Hematopoietic multipotent progenitor cell treated with erythropoietin and hydrocortisone succinate and interleukin-3 and kit ligand, for 17 days (in vitro differentiated cells): ENCODE measurements around the gene FFAR4.
"Not testable (repeated sequence)": the region's sequence is repeated elsewhere in the genome, so short reads cannot be mapped to it uniquely, and the experiment has no call there.

ENCODE experiments used
- DNase-seq: peaks from one replicate; pipeline ENCODE4 v3.0.0-alpha.2; 2015; ENCODE audit warnings: low spot score

Gene FFAR4

DNA sequence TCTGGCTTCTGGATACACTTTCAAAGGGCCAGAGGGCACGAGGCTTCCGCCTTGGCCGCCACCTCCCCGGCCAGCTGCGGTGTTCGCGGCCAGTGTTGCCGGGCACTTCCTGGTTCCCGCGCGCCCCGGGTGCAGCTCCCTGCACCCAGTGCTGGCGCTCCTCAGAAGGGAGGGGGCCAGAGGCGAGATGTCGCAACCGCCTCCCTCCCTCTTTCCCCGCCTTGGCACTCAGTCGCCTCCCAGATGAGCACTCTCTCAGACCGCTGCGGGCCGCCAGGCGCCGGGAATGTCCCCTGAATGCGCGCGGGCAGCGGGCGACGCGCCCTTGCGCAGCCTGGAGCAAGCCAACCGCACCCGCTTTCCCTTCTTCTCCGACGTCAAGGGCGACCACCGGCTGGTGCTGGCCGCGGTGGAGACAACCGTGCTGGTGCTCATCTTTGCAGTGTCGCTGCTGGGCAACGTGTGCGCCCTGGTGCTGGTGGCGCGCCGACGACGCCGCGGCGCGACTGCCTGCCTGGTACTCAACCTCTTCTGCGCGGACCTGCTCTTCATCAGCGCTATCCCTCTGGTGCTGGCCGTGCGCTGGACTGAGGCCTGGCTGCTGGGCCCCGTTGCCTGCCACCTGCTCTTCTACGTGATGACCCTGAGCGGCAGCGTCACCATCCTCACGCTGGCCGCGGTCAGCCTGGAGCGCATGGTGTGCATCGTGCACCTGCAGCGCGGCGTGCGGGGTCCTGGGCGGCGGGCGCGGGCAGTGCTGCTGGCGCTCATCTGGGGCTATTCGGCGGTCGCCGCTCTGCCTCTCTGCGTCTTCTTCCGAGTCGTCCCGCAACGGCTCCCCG, at the start of gene FFAR4:
Gene FFAR4, plus strand, starts transcription at position 231 of the 842 bp plus-strand sequence. Its CDS starts 56 bp downstream, at position 287.
- DNase-seq = no peak

DNA sequence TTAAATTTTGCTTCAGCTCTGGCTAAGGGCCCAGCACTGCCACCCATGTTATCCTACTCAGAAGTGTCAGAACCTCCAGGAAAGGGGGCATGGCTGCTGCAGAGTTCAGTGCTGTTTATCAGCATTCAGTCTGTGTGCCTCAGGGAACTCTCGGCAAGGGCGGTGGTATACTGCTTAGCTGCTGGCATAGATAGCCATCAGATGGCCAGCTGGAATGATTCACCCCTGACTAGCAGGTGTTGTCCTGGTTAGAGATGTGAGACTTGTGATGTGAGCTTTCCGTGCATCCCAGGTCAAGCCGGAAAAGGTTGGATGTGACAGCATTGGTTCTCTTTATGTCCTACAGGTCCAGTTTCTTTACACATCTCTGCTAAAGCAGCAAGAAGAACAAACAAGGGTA, 47.9 kb upstream of the FFAR4 start:
- no peak for DNase-seq

DNA sequence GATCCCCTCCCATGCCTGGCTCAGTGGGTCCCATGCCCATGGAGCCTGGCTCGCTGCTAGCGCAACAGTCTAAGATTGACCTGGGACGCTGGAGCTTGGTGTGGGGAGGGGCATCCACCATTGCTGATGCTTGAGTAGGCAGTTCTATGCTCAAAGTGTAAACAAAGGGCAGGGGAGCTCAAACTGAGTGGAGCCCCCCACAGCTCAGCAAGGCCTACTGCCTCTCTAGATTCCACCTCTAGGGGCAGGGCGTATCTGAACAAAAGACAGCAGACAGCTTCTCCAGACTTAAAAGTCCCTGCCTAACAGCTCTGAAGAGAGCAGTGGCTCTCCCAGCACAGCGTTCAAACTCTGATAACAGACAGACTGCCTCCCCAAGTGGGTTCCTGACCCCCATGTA, 31.2 kb upstream of the FFAR4 start:
- no peak for DNase-seq

DNA sequence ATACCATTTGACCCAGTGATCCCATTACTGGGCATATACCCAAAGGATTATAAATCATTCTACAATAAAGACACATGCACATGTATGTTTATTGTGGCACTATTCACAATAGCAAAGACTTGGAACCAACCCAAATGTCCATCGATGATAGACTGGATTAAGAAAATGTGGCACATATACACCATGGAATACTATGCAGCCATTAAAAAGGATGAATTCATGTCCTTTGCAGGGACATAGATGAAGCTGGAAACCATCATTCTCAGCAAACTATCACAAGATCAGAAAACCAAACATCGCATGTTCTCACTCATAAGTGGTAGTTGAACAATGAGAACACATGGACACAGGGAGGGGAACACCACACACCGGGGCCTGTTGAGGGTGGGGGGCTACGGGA, 25.6 kb upstream of the FFAR4 start:
- not testable (repeated sequence) for DNase-seq

DNA sequence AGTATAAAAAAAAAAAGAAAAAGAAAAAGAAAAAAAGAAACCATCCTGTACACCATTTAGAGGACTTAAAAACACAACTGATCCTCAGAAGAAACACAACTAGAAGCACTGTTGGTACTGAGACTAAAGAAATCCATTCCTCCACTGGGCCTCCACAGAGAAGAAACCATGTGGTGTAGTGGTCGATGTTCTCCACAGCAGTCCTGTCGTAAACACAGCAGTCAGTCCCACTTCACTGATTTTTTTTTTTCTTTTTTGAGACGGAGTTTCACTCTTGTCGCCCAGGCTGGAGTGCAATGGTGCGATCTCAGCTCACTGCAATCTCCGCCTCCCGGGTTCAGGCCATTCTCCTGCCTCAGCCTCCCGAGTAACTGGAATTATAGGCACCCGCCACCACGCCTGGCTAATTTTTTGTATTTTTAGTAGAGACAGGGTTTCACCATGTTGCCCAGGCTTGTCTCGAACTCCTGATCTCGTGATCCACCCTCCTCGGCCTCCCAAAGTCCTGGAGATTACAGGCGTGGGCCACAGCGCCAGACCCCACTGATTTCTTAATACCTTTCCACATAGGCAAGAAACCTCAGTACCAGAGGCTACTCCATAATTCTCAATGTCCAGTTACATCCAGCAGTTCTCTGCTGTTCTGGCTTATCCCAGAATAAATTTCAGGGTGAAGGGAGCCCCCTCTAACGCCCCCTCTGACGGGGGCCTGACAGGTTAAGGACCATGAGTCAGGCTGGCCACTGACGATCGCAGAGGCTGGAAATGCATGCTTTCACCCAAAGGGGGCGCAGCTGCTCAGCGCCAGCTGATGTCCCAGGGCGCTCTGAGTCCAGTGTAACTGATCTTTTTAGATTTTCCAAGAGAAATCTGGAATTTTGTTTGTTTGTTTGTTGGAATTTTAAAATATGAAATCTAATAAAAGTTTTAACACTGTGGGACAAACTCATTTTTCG, 24.8 kb upstream of the FFAR4 start:
- no peak for DNase-seq

DNA sequence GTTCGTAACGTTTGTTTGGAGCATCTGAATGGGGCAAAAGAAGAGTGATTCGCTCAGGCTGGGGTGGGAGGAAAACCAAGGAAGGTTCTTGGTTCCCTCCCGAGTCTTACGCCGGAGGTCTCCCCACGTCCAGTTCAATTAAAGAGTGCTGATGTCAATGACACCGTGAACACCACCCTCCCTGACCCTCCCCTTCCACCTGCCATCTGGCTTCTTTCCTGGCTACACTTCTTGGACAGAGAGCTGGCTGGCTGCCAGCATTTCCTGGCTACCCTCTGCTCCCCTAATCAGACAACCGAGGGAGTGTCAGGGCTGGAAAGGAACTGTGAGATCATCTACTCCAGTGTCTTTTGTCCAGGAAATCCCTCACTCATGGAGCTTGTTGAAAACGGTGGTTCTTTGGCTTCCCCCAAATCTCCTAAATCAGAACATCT, 24.1 kb upstream of the FFAR4 start:
- no peak for DNase-seq

DNA sequence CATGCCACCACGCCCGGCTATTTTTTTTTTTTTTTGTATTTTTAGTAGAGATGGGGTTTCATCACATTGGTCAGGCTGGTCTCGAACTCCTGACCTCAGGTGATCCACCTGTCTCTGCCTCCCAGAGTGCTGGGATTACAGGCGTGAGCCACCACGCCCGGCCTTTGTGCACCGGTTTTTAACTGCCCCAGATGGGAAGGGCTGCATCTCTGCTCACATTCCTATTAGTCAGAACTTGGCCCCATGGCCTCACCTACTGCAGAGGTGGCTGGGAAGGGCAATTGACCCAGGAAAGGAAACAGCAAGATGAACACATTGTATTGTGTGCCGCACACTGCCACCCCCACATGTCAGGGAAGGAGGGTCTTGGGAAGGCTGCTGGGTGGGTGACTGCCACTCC, 19.5 kb upstream of the FFAR4 start:
- not testable (repeated sequence) for DNase-seq

DNA sequence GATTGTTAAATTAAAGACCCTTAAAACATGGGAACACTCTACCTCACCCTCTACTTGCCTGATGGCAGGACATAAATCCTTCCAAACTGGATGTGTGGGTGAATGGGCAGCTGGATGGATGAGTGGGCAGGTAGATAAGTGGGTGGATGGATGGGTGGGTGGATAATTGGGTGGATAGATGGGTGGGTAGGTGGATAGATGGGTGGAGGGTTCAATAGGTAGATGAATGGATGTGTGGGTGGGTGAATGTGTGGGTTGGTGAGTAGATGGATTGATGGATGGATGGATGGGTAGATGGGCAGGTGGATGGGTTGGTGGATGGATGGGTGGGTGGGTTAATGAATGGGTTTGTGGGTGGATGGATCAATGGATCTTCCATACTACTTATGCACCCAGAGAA, 18.9 kb upstream of the FFAR4 start:
- no peak for DNase-seq

DNA sequence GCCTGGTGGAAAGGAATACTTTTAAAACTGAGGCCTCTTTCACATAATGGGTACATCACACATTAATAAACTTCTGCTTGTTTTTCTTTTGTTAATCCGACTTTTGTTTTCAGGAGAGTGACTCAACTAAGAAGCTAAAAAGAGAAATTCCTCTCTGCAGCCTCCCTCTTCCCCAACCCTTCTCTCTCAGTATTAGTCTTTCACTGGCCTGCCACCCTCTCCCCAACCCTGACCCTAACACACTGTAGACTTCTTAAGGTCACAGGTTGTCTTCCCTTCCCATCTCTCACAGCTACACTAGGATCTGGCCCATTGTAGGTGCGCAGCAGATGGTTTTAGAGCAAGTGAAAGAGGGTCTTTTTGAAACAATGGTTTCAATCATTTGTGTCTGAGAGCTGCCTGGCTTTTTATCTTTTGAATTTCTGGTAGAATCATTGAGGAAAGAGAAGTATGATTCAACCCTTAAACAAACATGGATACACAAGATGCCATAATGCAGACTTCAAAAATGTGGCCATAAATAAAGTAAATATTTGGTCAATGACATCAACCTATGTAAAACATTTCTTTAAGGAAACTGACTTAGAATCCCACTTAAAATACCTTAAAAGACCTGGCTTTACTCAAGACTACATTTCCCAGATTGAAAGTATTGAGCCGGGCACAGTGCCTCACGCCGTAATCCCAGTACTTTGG, 17.9 kb upstream of the FFAR4 start:
- no peak for DNase-seq

DNA sequence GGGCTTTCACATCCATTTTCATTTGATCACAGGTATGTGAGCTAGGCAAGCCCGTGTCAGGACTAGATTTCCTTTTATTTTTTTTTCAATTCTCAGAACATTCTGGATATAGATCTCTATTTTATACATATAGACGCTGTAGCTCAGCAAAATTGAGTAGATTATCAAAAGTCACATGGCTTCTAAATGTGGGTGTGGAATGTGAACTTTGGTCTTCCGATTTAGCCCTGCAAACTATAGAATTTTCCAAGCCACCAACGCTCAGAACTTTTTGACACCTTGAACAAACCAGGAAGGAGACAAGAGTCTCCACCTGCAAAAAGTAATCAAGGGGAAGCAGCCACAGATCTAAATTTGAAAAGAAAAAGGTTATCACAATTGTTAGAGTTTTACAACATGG, 15.9 kb upstream of the FFAR4 start:
- no peak for DNase-seq

DNA sequence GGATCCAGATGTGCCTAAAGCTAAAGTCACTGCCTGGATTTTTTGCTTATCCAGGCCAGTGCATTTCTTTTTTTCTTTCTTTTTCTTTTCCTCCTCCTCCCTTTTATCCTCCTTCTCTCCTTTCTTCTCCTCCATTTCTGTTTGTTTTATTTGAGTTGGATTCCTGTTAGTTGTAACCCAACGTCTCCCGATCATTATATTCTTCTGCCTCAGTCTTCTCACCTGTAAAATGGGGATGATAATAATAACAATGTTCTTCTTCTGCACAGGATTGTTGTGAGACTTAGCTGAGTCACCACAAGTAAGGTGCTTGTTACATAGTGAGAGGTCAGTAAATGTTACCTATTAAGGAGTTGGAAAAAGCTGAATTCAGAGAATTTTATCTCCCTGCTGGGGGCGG, 13.7 kb upstream of the FFAR4 start:
- DNase-seq = no peak

DNA sequence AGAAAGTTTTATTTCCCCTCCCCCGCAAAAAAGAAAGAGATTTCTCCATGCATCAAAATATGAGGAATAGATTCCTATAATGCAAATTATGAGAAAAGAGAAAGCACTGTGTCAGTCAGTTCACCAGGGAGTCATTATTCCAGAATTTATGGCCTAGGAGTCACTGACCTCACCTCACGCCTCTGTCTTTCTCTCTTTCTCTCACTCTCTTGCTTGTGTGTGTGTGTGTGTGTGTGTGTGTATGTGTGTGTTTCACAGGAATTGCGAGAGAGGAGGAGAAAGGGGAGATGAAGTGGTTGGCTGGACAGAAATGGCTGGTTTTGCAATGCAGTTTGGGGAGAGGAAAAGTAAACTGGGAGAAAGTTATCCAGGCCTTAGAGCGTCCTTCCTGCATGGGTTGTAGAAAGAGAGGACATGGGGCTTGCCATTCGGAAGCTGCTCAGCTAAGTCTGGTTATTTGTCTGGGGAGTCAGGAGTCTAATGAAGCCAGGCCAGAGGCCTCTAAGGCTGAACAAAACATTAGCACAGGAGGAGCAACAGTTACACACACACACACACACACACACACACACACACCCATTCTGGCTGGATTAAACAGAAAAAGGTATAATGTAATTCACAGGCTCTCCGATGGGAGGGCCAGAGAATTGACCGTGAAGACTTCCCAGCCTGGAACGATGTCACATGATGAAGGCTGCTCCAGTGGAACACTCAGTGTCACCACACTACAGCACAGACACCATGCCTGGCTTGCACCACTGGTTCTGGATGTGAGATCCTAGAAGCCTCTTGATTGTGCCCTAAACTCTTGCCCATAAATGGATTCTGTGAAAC, 12.8 kb upstream of the FFAR4 start:
- DNase-seq = no peak

DNA sequence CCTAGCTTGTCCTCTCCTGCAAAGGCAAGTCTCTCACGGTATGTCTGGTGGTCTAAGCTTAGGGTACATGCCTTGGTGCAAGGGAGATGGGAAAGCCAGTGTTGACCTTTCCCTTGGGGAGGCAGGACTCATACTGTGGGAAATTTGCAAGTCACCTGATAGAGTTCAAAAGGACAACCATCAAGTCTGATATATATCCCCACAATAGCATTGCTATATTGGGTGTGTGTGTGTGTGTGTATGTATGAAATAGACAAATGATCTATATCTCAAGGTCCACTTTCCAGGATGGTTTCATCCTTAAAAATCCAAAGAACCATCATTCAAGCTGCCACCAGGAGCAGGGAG, 12.2 kb upstream of the FFAR4 start:
- DNase-seq = no peak

DNA sequence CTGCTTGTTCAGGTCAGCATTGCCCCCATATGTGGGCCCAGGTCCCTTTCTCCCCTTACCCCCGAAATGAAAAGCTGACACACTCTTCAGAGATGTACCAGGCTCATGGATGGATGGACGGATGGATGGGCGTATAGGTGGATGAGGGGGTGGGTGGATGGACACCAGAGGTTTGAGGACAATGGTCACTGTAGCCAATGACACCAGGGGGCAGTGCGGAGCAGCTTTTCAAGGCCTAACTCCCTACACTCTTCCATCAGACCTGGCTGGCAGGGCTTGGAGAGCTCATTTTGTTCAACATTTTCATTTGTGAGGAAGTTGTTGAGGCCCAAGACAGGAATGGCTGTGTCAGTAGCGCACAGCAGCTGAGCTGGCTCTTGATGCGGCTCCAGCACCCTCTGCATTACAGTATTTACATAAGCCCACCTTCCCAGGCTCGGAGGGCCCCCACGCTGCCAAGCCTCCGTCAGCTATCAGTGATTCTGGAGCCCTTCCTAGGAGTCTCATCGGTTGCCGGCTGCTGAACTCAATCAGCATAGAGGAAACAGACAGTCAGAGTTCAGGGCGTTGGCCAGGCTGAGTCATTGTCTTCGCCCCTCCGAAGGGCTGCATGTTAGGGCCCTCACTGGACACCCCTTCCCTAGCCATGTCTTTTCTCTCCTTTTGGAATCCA, 11.6 kb upstream of the FFAR4 start:
- peak; percentile 41 for DNase-seq

DNA sequence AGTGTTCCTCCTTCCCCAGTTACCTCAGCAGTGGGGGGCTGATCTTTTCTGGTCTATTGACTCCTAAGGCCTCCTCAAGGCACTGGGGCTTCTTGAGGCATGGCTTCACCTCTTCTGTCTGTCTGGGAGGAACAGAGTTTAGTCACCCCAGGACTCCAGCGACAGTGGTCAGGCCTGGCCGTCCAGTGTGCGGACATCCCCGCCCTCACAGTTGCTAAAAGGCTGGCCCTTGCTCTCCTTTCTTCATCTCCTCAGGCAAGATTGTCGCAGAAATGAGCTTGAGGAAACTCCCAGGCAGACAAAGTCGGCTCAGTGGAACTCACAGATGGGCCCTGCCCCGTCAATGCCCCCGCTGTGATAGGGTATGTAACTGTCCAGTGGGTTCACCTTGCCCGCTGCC, 7.0 kb upstream of the FFAR4 start:
- no peak for DNase-seq

DNA sequence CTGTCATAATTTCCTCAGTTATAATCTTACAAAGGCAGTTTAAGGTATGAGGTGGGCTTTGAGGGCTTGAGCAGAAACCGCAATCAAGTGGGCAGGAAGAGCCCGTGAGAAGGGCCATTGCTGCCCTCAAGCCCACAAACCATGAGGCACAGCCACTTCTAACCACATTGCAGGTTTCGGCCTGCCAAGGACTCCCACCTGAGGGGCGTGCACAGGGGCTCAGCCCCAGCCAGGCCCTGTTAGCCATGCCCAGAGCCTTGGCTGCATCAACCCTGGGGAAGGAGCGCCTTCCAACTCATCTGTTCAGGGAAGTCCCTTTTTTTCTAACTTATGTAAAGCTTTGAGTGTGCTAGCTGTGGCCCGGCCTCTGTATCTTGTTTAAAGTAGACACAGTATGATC, 5.9 kb upstream of the FFAR4 start:
- DNase-seq = no peak

DNA sequence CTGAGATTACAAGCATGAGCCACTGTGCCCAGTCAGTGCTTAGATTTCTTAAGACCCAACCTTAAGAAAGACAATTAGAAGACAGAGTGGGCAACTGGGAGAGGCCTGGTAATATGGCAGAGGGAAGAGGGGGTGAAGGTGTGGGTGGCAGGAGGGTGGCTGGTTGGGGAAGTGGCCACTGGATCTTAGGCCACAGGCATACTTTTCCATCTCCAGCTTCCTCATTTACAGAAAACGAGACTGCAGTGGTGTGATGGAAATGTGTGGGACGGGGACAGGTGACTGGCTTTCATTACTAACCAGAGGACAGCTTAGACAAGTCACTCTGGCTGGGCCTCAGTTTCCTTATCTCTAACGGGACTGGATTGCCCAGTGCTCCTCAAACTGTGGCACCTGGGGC, 1.0 kb upstream of the FFAR4 start:
- no peak for DNase-seq

DNA sequence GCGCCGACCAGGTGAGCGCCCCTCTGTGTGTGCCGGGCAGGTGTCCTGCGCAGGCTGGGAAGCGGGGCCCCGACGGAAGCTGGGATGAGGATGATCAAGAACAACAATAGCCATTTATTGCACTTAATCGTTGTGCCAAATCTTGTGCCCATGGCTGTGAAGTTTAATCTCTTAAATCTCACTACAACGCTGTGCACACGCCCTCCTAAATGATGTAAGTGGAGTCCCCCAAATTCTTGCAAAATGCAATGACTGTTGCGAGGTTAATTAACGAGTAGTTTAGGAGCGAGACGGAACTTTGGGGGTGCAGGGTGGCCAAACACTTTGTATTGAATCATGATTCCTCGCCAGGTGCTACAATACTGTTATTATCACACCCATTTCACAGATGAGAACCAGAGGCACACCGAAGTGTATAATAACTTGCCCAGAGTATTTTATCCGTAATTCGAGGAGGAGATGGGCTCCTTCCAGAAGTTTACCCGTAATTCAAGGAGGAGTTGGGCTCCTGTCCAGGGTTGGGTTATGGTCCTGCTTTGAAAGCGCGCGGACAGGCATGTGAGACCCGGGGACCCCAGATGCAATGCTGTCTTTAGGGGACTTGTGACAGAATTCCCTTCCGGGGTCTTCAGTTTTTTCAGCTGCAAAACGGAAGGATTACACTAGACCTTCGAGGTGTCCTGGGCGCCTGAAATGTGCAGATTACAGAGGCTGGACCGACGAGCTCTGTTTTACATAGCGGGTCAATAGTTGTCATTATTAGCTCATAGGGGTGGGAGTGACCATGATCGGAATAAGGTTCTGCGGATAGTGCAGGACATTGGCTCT, 1.0 kb downstream of the FFAR4 start:
- DNase-seq = no peak

DNA sequence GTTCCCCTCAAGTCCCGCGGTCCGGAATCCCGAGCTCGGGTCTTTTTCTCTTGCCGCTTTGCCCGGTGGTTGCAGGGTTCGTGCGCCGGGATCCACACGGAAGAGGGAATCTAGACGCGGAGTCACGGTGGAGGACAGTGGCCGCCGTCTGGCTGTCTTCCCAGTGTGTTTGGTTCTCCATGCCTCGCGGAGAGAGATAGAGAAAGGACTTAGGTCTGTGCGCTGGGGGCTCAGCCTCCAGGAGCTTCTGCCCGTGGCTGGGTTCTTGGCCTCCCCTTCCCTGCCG, 1.6 kb downstream of the FFAR4 start:
- no peak for DNase-seq

DNA sequence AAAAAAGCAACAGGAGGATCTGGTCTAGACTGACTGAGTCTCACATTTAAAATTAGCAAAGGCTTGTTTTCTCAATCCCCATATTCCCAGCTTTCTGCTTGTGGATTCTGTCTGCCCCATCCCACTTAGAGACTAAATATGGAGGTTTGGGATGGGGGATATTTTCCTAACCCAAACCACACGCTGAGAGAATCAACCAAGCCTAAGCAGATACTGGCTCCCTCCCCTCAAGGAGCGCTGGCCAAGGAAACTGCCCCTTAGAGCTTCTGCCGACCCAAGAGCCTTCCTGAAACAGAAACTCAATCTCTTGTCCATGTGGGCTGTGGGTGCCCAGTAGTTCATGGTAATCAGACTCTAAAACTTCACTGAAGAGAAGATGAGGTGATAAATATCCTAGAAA, 3.9 kb downstream of the FFAR4 start:
- no peak for DNase-seq
